H1 (cell line): Measurements from ENCODE around the gene ADCYAP1. TPM values are rescaled to one million over a fixed set of nuclear protein-coding genes. Genes with fewer than 3 reads are reported as not detected.

ENCODE experiments used
- ASH2L ChIP-seq: fragments of 200-600, 300-600 bp; sonication (generic); IDR thresholded peaks from one replicate; pipeline ENCODE4 v1.7.1; 2017; ENCODE audit warnings: low read length
- BACH1 ChIP-seq: IDR thresholded peaks from 2 replicates; pipeline ENCODE4 v1.6.1; 2012; ENCODE audit warnings: low read length, improper control_type of control experiment
- CBX8 ChIP-seq: fragments of 300-800, 300-1000 bp; sonication (generic); IDR thresholded peaks from 2 replicates; pipeline ENCODE4 v1.7.1; 2016; ENCODE audit warnings: low read depth, low read length, borderline replicate concordance
- CREB1 ChIP-seq: IDR thresholded peaks from 2 replicates; pipeline ENCODE4 v1.6.1; 2012; ENCODE audit warnings: inconsistent platforms
- EP300 ChIP-seq, 2 experiments: IDR thresholded peaks; 1 replicate in 1 of 2; 2 replicates in 1 of 2; pipeline ENCODE4 v1.6.1; 2011 to 2012; ENCODE audit warnings: low read depth in 2 of 2, low read length in 2 of 2, mild to moderate bottlenecking in 2 of 2, borderline replicate concordance in 1 of 2, inconsistent platforms in 1 of 2, moderate library complexity in 1 of 2
- GABPA ChIP-seq: IDR thresholded peaks from 2 replicates; pipeline ENCODE4 v1.6.1; 2011; ENCODE audit warnings: mild to moderate bottlenecking, low read length, moderate library complexity, borderline replicate concordance; ENCODE audit not compliant: insufficient read depth
- RFX5 ChIP-seq: IDR thresholded peaks from 2 replicates; pipeline ENCODE4 v1.6.1; 2011; ENCODE audit warnings: low read depth, low read length, improper control_type of control experiment, borderline replicate concordance
- polyA plus RNA-seq, 7 experiments: library from polyadenylated mRNA; depleted of rRNA in 3 of 7; stranded (reverse) in 5 of 7; unstranded in 2 of 7; fragments of >200 nt in 5 of 7; fragments of 200-250 nt in 2 of 7; gene quantifications; 1 replicate in 5 of 7; 2 replicates in 1 of 7; 4 replicates in 1 of 7; pipeline versions ENCODE4 v1.2.1 to v1.2.3, GENCODE V29; 2011 to 2013; ENCODE audit warnings: missing spikeins in 2 of 7, mixed read lengths in 2 of 7
- total RNA-seq: library from RNA; stranded (reverse); fragmentation: NEBNext Ultra II Directional; extraction: Animal tissue kit (Norgen Biotek cat#: 25700); gene quantifications from 2 replicates; pipeline ENCODE4 v1.2.1, GENCODE V29; 2021
- TF ChIP-seq, protein P1 (sequence below): IDR thresholded peaks from 2 replicates; pipeline ENCODE4 v1.6.1; 2012; ENCODE audit warnings: inconsistent platforms

ADCYAP1 gene
- total and polyA plus RNA-seq, 2 of the 8 experiments (the other 6 are each of a cell fraction or from before 2014, with no cell fraction given) = 0.02 TPM; not detected in 1

DNA sequence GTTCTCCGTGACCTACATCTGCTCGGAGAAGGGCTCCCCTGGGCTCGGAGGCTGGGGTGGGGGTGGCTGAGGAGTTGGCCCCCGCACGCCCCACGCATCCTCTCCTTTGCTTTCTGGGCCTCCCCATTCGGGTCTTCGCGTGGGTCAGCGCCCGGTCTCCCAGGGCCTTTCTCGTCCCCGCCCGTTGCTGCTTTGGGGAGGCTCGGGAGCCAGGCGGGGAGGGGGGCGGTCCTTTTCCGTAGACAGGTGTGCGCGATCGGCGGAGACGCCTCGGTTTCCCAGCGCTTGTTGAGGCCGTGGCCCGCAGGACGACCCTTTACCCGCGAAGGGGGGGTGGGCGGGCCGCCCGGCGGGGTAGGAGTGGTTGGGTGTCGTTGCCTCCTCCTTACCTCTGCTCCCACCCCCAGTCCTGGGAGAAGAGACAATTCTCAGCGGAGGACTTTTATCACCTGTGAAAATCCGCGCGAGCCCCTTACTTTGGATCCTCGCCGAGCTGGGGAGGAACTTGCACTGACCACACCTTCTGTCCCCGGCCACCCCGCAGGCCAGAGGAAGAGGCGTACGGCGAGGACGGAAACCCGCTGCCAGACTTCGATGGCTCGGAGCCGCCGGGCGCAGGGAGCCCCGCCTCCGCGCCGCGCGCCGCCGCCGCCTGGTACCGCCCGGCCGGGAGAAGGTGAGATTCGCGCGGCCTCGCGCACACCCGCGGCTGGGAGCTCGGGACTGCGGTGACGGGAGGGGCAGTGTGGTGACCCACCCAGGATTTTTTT lies 2.6 kb downstream of the ADCYAP1 start (continued):
- TF ChIP-seq EP300 (IDR thresholded peaks at IDR 0.05; ENCODE audit: borderline replicate concordance in 1 of 2, low read depth in 2 of 2, low read length in 2 of 2) = no peak
- TF ChIP-seq RFX5 = no peak
- TF ChIP-seq CREB1 = no peak
- no peak for TF ChIP-seq CBX8
- peak; percentile 39; the same call in 1 of the 2 replicates for TF ChIP-seq BACH1
- no peak for TF ChIP-seq ASH2L
- TF ChIP-seq, protein P1, sequence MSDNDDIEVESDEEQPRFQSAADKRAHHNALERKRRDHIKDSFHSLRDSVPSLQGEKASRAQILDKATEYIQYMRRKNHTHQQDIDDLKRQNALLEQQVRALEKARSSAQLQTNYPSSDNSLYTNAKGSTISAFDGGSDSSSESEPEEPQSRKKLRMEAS = peak; percentile 9; the same call in 1 of the 2 replicates
- no peak for TF ChIP-seq GABPA
